ENCODE data around the gene TTN. TPM values are rescaled to one million over a fixed set of nuclear protein-coding genes. Genes with fewer than 3 reads are reported as not detected.

The TTN gene
- total and polyA plus RNA-seq, 2 donors (not counting 1 experiment from before 2014, with no cell fraction given) = 0.14 to 0.33 TPM

GRCh38 chr2:178827739-178828485, 20.7 kb upstream of the TTN start:
- Histone ChIP-seq H2AFZ (ENCODE audit: low read length) (peak overlapping the region; percentile 74), H3K4me3 (replicated peaks in 1 of 4; ENCODE audit: control extremely low read depth in 1 of 4, insufficient read depth in 1 of 4, low read depth in 3 of 4, low read length in 4 of 4) (no peak overlapping the region), H3K79me2 (ENCODE audit: control insufficient read depth, insufficient read depth, low read length) (no peaks in the 10 kb centered on the region), H3K4me1 (ENCODE audit: control insufficient read depth, extremely low read depth, insufficient read depth, low read length) (no peaks in the 10 kb centered on the region), H3K36me3 (ENCODE audit: control insufficient read depth, insufficient read depth, low read length) (no peaks in the 10 kb centered on the region), H3K4me2 (ENCODE audit: extremely low read depth, insufficient read depth, low read length) (peak overlapping the region; percentile 46), H3K27ac (ENCODE audit: insufficient read depth, low read length) (no peak overlapping the region), H3K9ac (ENCODE audit: insufficient read depth, low read length) (no peak overlapping the region), H3K9me3 (ENCODE audit: control insufficient read depth, insufficient read depth, low read depth, low read length) (no peaks in the 10 kb centered on the region), H3K27me3 (ENCODE audit: control insufficient read depth, insufficient read depth, low read length) (no peaks in the 10 kb centered on the region), H4K20me1 (ENCODE audit: control insufficient read depth, extremely low read depth, insufficient read depth, low read length) (no peaks in the 10 kb centered on the region)
- no peak for DNase-seq (ENCODE audit: low read depth in 2 of 2)
- TF ChIP-seq, protein P1, sequence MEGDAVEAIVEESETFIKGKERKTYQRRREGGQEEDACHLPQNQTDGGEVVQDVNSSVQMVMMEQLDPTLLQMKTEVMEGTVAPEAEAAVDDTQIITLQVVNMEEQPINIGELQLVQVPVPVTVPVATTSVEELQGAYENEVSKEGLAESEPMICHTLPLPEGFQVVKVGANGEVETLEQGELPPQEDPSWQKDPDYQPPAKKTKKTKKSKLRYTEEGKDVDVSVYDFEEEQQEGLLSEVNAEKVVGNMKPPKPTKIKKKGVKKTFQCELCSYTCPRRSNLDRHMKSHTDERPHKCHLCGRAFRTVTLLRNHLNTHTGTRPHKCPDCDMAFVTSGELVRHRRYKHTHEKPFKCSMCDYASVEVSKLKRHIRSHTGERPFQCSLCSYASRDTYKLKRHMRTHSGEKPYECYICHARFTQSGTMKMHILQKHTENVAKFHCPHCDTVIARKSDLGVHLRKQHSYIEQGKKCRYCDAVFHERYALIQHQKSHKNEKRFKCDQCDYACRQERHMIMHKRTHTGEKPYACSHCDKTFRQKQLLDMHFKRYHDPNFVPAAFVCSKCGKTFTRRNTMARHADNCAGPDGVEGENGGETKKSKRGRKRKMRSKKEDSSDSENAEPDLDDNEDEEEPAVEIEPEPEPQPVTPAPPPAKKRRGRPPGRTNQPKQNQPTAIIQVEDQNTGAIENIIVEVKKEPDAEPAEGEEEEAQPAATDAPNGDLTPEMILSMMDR (conservative IDR thresholded peaks at IDR 0.05 in 1 of 2, IDR thresholded peaks at IDR 0.05 in 1 of 2; ENCODE audit: low read depth in 1 of 2, low read length in 2 of 2) = no peak
- no peak for TF ChIP-seq EZH2 (IDR thresholded peaks at IDR 0.05; ENCODE audit: low read length, missing control alignments)

GRCh38 chr2:178827111-178827510, 19.9 kb upstream of the TTN start:
- Histone ChIP-seq H3K9ac (ENCODE audit: insufficient read depth, low read length) (no peak overlapping the region), H4K20me1 (ENCODE audit: control insufficient read depth, extremely low read depth, insufficient read depth, low read length) (no peaks in the 10 kb centered on the region), H3K27me3 (ENCODE audit: control insufficient read depth, insufficient read depth, low read length) (no peaks in the 10 kb centered on the region), H3K4me1 (ENCODE audit: control insufficient read depth, extremely low read depth, insufficient read depth, low read length) (no peaks in the 10 kb centered on the region), H3K27ac (ENCODE audit: insufficient read depth, low read length) (no peak overlapping the region), H2AFZ (ENCODE audit: low read length) (no peak overlapping the region), H3K79me2 (ENCODE audit: control insufficient read depth, insufficient read depth, low read length) (no peaks in the 10 kb centered on the region), H3K36me3 (ENCODE audit: control insufficient read depth, insufficient read depth, low read length) (no peaks in the 10 kb centered on the region), H3K4me3 (replicated peaks in 1 of 4; ENCODE audit: control extremely low read depth in 1 of 4, insufficient read depth in 1 of 4, low read depth in 3 of 4, low read length in 4 of 4) (no peak overlapping the region), H3K4me2 (ENCODE audit: extremely low read depth, insufficient read depth, low read length) (no peak overlapping the region), H3K9me3 (ENCODE audit: control insufficient read depth, insufficient read depth, low read depth, low read length) (no peaks in the 10 kb centered on the region)
- no peak for TF ChIP-seq EZH2 (IDR thresholded peaks at IDR 0.05; ENCODE audit: low read length, missing control alignments)
- TF ChIP-seq, protein P1 (conservative IDR thresholded peaks at IDR 0.05 in 1 of 2, IDR thresholded peaks at IDR 0.05 in 1 of 2; ENCODE audit: low read depth in 1 of 2, low read length in 2 of 2) = no peak
- no peak for DNase-seq (ENCODE audit: low read depth in 2 of 2)

GRCh38 chr2:178825183-178825582, 18.0 kb upstream of the TTN start:
- DNase-seq (ENCODE audit: low read depth in 2 of 2) = peak; percentile 55 to 84
- H3K4me2 ChIP-seq (ENCODE audit: extremely low read depth, insufficient read depth, low read length) = peak overlapping the region; percentile 23

More at GRCh38 chr2:178825183-178825582, 18.0 kb upstream of the TTN start:
- H3K27me3 ChIP-seq (ENCODE audit: control insufficient read depth, insufficient read depth, low read length) = no peaks in the 10 kb centered on the region
- H3K79me2 ChIP-seq (ENCODE audit: control insufficient read depth, insufficient read depth, low read length) = no peaks in the 10 kb centered on the region
- no peak for TF ChIP-seq EZH2 (IDR thresholded peaks at IDR 0.05; ENCODE audit: low read length, missing control alignments)
- TF ChIP-seq, protein P1 (conservative IDR thresholded peaks at IDR 0.05 in 1 of 2, IDR thresholded peaks at IDR 0.05 in 1 of 2; ENCODE audit: low read depth in 1 of 2, low read length in 2 of 2) = no peak
- H4K20me1 ChIP-seq (ENCODE audit: control insufficient read depth, extremely low read depth, insufficient read depth, low read length) = no peaks in the 10 kb centered on the region
- no peak overlapping the region for H2AFZ ChIP-seq (ENCODE audit: low read length)
- no peaks in the 10 kb centered on the region for H3K9me3 ChIP-seq (ENCODE audit: control insufficient read depth, insufficient read depth, low read depth, low read length)
- no peak overlapping the region for H3K9ac ChIP-seq (ENCODE audit: insufficient read depth, low read length)
- no peaks in the 10 kb centered on the region for H3K4me1 ChIP-seq (ENCODE audit: control insufficient read depth, extremely low read depth, insufficient read depth, low read length)
- no peak overlapping the region for H3K27ac ChIP-seq (ENCODE audit: insufficient read depth, low read length)
- no peak overlapping the region for H3K4me3 ChIP-seq (replicated peaks in 1 of 4; ENCODE audit: control extremely low read depth in 1 of 4, insufficient read depth in 1 of 4, low read depth in 3 of 4, low read length in 4 of 4)
- H3K36me3 ChIP-seq (ENCODE audit: control insufficient read depth, insufficient read depth, low read length) = no peaks in the 10 kb centered on the region

All from fibroblast of lung (primary cell).